Measurements from ENCODE around the gene ZNRF2.

Gene ZNRF2

DNA sequence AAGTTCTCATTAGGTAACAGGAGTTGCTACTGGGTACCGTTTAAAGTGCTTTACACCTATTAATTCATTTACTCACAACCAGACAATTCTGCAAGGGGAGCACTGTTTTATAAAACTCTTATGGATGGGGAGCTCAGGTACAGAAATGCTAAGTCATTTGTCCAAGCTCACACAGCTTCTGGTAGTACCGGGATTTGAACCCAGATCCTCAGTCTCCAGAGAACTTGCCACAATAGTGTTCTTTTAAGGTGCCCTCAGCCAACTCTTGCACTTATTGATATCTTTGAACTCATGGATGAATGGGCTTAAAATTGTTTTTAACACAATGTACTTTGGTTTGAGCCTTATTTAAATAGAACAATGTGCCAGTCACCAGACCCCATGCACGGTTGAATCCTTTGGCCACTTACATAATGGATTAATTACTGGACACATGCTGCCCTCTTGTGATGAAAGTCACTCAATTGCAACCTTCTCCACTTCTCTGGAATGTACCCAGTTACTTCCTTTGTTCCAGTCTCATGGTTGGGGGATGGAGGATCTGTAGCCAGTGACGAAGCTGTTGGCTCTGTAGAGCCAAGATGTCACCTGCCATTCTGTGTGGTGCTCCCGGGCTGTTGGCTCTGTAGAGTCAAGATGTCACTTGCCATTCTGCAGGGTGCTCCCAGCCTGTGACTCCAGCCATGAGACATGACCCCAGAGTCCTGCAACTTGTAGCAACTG lies 128.5 kb downstream of the ZNRF2 start:
- DNase-seq, result no peak

DNA sequence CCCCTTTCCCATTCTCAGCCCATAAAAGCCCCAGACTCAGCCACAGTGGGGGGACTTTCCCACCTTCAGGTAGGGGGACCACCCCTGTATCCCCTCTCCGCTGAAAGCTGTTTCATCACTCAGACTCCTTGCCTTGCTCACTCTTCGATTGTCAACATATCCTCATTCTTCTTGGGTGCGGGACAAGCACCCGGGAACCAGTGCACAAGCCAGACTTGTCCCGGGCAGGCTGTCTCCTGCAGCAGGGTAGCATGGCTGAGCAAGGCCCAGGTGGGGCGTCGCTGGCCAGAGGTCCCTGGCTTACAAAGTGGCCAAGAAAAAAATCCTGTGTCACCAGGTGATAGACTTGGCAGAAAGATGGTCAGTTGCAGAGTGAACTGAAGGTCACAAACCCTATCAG lies 129.5 kb downstream of the ZNRF2 start:
- DNase-seq, result no peak

Data from activated CD4-positive, CD25-positive, alpha-beta regulatory T cell treated with anti-CD3 and anti-CD28 coated beads, Interleukin-2, amount 50 U/mL, for 72 hours (primary cell).